Esophagus squamous epithelium (tissue), 4 donors: ENCODE data around the gene ZNF474.

Experiments
- POLR2A ChIP-seq, 4 donors: fragments of 450-650 bp; IDR thresholded peaks; one replicate each; pipeline ENCODE4 v1.6.1; 2017; ENCODE audit warnings: antibody characterized with exemption in 4 of 4, mild to moderate bottlenecking in 4 of 4, moderate library complexity in 3 of 4
- TF ChIP-seq, protein P1 (sequence below), 6 experiments: fragments of 450-650 bp in 4 of 6; fragments of 200-600 bp in 2 of 6; sonication (generic) in 2 of 6; IDR thresholded peaks; one replicate each; pipeline ENCODE4 v1.5.1; 2016 to 2019; ENCODE audit warnings: antibody characterized with exemption in 6 of 6, mild to moderate bottlenecking in 4 of 6, moderate library complexity in 4 of 6

DNA sequence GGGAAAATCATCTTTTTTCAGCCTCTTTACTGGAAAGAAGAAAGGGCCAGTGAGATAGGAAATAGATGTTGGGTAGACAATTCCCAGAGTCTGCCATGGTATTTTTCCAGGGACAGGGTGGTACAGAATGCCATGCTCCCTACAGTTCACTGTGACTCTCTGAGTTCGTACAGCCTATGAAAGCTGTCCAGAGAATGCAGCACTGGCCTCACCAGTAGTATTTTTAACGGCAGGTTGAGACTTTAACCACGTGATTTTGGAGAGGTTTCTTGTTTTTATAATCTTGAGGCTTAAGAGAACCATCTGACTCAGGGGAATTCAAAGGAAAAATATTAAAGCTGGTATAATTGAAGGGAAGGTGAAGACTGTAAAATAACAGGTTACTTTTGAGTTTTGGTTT is 10.1 kb upstream of the ZNF474 start:
- TF ChIP-seq, protein P1, sequence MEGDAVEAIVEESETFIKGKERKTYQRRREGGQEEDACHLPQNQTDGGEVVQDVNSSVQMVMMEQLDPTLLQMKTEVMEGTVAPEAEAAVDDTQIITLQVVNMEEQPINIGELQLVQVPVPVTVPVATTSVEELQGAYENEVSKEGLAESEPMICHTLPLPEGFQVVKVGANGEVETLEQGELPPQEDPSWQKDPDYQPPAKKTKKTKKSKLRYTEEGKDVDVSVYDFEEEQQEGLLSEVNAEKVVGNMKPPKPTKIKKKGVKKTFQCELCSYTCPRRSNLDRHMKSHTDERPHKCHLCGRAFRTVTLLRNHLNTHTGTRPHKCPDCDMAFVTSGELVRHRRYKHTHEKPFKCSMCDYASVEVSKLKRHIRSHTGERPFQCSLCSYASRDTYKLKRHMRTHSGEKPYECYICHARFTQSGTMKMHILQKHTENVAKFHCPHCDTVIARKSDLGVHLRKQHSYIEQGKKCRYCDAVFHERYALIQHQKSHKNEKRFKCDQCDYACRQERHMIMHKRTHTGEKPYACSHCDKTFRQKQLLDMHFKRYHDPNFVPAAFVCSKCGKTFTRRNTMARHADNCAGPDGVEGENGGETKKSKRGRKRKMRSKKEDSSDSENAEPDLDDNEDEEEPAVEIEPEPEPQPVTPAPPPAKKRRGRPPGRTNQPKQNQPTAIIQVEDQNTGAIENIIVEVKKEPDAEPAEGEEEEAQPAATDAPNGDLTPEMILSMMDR (IDR thresholded peaks at IDR 0.05), result no peak
- no peak for TF ChIP-seq POLR2A (IDR thresholded peaks at IDR 0.05)
